ENCODE data around the gene RUNX2.
"Not testable (repeated sequence)": the region's sequence is repeated elsewhere in the genome, so short reads cannot be mapped to it uniquely, and the experiment has no call there.

The RUNX2 gene

GRCh38 chr6:45462190-45463134, 134.3 kb downstream of the RUNX2 start:
- no peak overlapping the region for H3K27ac ChIP-seq (ENCODE audit: low read depth, low read length)
- H3K36me3 ChIP-seq (ENCODE audit: insufficient read depth, low read length), result no peaks in the 10 kb centered on the region
- H3K9ac ChIP-seq (ENCODE audit: low read depth, low read length), result no peak overlapping the region
- no peaks in the 10 kb centered on the region for H3K4me1 ChIP-seq (ENCODE audit: insufficient read depth, low read length)
- H3K27me3 ChIP-seq (ENCODE audit: insufficient read depth, low read length), result no peaks in the 10 kb centered on the region
- 94% methylated on average over 7 of the region's 7 CpGs for WGBS
- no peak overlapping the region for H3K4me3 ChIP-seq (ENCODE audit: low read length)
- H3K9me3 ChIP-seq (ENCODE audit: insufficient read depth, low read depth, low read length), result no peaks in the 10 kb centered on the region

- Histone ChIP-seq H3K4me3 (ENCODE audit: low read length) (no peak overlapping the region), H3K9me3 (ENCODE audit: insufficient read depth, low read depth, low read length) (no peaks in the 10 kb centered on the region), H3K27me3 (ENCODE audit: insufficient read depth, low read length) (no peaks in the 10 kb centered on the region), H3K36me3 (ENCODE audit: insufficient read depth, low read length) (no peaks in the 10 kb centered on the region), H3K4me1 (ENCODE audit: insufficient read depth, low read length) (no peaks in the 10 kb centered on the region), H3K9ac (ENCODE audit: low read depth, low read length) (no peak overlapping the region), H3K27ac (ENCODE audit: low read depth, low read length) (no peak overlapping the region)
Observed at GRCh38 chr6:45464685-45465084, 136.6 kb downstream of the RUNX2 start.

DNA sequence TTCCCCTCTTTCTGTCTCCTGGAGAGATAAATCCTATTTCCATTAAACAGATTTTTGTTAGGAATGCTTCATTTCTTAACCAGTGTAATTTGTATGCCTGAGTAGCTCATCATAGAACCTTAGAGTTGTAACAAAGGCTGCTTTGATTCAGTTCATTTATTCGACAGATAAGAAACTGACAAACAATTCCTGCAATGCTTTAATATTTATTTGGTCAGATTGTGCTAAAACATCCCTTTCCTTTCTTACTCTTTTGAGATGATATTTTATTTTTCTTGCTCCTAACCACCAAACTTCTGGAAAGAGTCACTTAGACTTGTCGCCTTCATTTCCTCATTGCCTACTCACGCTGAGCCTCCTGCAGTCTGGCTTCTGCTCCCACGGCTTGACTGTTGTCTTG, 138.6 kb downstream of the RUNX2 start:
- Histone ChIP-seq H3K9ac (ENCODE audit: low read depth, low read length) (no peak overlapping the region), H3K4me3 (ENCODE audit: low read length) (no peak overlapping the region), H3K27ac (ENCODE audit: low read depth, low read length) (no peak overlapping the region), H3K36me3 (ENCODE audit: insufficient read depth, low read length) (no peaks in the 10 kb centered on the region), H3K9me3 (ENCODE audit: insufficient read depth, low read depth, low read length) (no peaks in the 10 kb centered on the region), H3K27me3 (ENCODE audit: insufficient read depth, low read length) (no peaks in the 10 kb centered on the region), H3K4me1 (ENCODE audit: insufficient read depth, low read length) (no peaks in the 10 kb centered on the region)
- 95% methylated on average over 4 of the region's 4 CpGs for whole genome bisulfite sequencing

GRCh38 chr6:45467417-45467816, 139.3 kb downstream of the RUNX2 start:
- not testable (repeated sequence) for H3K4me1 ChIP-seq (ENCODE audit: insufficient read depth, low read length); H3K9ac ChIP-seq (ENCODE audit: low read depth, low read length); H3K36me3 ChIP-seq (ENCODE audit: insufficient read depth, low read length); H3K9me3 ChIP-seq (ENCODE audit: insufficient read depth, low read depth, low read length); H3K27ac ChIP-seq (ENCODE audit: low read depth, low read length); H3K27me3 ChIP-seq (ENCODE audit: insufficient read depth, low read length); H3K4me3 ChIP-seq (ENCODE audit: low read length)
- 97% methylated on average over 5 of the region's 6 CpGs for WGBS

DNA sequence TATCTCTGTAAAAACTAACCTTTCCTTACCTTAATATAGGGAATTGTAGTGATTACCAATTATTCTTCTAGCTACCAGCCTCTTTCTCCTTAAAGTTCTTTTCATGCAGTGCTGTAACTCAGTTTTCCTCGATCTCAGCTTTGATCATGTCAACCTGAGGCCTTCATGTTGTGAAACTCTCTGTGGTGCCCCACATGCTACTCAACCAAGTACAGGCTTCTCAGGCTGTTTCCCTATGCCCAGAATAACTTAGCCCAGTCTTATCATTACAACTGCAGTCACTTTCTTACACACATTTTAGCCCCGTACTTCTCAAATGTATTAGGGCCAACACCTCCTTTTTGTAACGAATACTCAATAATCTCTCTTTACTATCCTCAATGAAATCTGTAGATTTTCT, 139.7 kb downstream of the RUNX2 start:
- Histone ChIP-seq H3K4me1 (ENCODE audit: insufficient read depth, low read length) (no peaks in the 10 kb centered on the region), H3K36me3 (ENCODE audit: insufficient read depth, low read length) (no peaks in the 10 kb centered on the region), H3K9me3 (ENCODE audit: insufficient read depth, low read depth, low read length) (no peaks in the 10 kb centered on the region), H3K27ac (ENCODE audit: low read depth, low read length) (no peak overlapping the region), H3K27me3 (ENCODE audit: insufficient read depth, low read length) (no peaks in the 10 kb centered on the region), H3K9ac (ENCODE audit: low read depth, low read length) (no peak overlapping the region), H3K4me3 (ENCODE audit: low read length) (no peak overlapping the region)
- WGBS, result 94% methylated on average over 3 of the region's 3 CpGs

DNA sequence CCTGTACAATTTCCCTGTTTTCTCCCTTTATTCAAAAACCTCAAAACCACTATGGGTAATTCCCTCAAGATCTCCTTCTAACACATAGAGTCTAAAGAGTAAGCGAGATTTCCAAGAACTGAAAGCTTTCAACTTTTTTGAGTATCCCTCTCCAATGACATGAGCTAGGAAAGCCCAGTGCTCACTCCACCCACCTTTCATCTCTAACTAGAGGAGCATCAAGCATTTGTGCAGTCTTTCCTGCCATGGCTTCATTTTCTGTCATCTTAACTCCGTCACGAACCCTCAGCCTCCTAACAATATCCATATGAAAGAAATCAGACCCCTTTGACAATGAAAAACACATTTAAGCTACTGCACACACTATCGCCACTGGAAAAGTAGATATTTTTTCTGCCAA, 141.5 kb downstream of the RUNX2 start:
- no peaks in the 10 kb centered on the region for H3K27me3 ChIP-seq (ENCODE audit: insufficient read depth, low read length)
- H3K4me3 ChIP-seq (ENCODE audit: low read length), result no peak overlapping the region
- WGBS, result 96% methylated on average over 4 of the region's 4 CpGs
- 0 out of 2 replicates have a peak, but pooled peaks cover 4% of the 10 kb centered on the region for H3K4me1 ChIP-seq (ENCODE audit: insufficient read depth, low read length)
- no peak overlapping the region for H3K9ac ChIP-seq (ENCODE audit: low read depth, low read length)
- H3K27ac ChIP-seq (ENCODE audit: low read depth, low read length), result no peak overlapping the region
- no peaks in the 10 kb centered on the region for H3K36me3 ChIP-seq (ENCODE audit: insufficient read depth, low read length)
- no peaks in the 10 kb centered on the region for H3K9me3 ChIP-seq (ENCODE audit: insufficient read depth, low read depth, low read length)

DNA sequence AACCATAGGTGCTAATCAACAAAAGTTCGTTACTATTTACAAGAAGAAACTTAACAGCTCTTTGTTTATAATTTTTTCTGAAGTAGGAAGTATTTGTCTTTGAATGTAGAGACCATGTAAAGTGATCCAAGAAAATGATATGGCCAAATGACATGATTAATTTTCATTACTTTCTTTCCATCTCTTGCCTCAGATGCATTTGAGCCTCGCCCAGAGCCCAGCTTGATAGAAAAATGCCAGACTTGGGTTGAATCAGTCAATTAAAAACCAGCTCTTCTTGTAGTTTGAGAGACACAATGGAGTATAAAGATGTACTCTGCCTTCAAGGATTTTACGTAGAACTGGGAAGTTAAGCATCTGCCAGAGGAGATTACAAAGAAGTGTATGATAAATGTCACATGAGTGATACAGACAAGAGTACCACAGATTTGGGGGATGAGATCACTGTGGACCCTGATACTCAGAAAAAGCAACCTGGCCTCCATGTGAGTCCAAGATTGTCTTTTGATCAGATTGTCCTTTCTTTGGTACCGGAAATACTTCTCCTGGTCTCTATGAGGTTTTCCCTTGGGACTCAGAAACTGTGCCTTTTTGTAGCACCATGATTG, 142.1 kb downstream of the RUNX2 start:
- WGBS, result 95% methylated on average over 3 of the region's 4 CpGs
- H3K27ac ChIP-seq (ENCODE audit: low read depth, low read length), result no peak overlapping the region
- H3K9me3 ChIP-seq (ENCODE audit: insufficient read depth, low read depth, low read length), result no peaks in the 10 kb centered on the region
- no peak overlapping the region for H3K9ac ChIP-seq (ENCODE audit: low read depth, low read length)
- no peak overlapping the region for H3K4me3 ChIP-seq (ENCODE audit: low read length)
- H3K27me3 ChIP-seq (ENCODE audit: insufficient read depth, low read length), result no peaks in the 10 kb centered on the region
- no peaks in the 10 kb centered on the region for H3K36me3 ChIP-seq (ENCODE audit: insufficient read depth, low read length)
- 0 out of 2 replicates have a peak, but pooled peaks cover 4% of the 10 kb centered on the region for H3K4me1 ChIP-seq (ENCODE audit: insufficient read depth, low read length)

- H3K36me3 ChIP-seq (ENCODE audit: insufficient read depth, low read length), result no peaks in the 10 kb centered on the region
- H3K27ac ChIP-seq (ENCODE audit: low read depth, low read length), result no peak overlapping the region
- no peak overlapping the region for H3K4me3 ChIP-seq (ENCODE audit: low read length)
- WGBS, result 93% methylated on average over 7 of the region's 7 CpGs
- no peaks in the 10 kb centered on the region for H3K27me3 ChIP-seq (ENCODE audit: insufficient read depth, low read length)
- no peak overlapping the region for H3K9ac ChIP-seq (ENCODE audit: low read depth, low read length)
- H3K9me3 ChIP-seq (ENCODE audit: insufficient read depth, low read depth, low read length), result no peaks in the 10 kb centered on the region
- H3K4me1 ChIP-seq (ENCODE audit: insufficient read depth, low read length), result 0 out of 2 replicates have a peak, but pooled peaks cover 4% of the 10 kb centered on the region
Observed at GRCh38 chr6:45472382-45472781, 144.3 kb downstream of the RUNX2 start.

- no peak overlapping the region for H3K4me3 ChIP-seq (ENCODE audit: low read length)
- no peak overlapping the region for H3K27ac ChIP-seq (ENCODE audit: low read depth, low read length)
- H3K9ac ChIP-seq (ENCODE audit: low read depth, low read length), result no peak overlapping the region
- 88% methylated on average over 8 of the region's 13 CpGs for WGBS
- H3K27me3 ChIP-seq (ENCODE audit: insufficient read depth, low read length), result no peaks in the 10 kb centered on the region
- no peaks in the 10 kb centered on the region for H3K36me3 ChIP-seq (ENCODE audit: insufficient read depth, low read length)
- no peaks in the 10 kb centered on the region for H3K9me3 ChIP-seq (ENCODE audit: insufficient read depth, low read depth, low read length)
- 0 out of 2 replicates have a peak, but pooled peaks cover 4% of the 10 kb centered on the region for H3K4me1 ChIP-seq (ENCODE audit: insufficient read depth, low read length)
Observed at GRCh38 chr6:45473121-45473993, 145.2 kb downstream of the RUNX2 start.

GRCh38 chr6:45474376-45474775, 146.2 kb downstream of the RUNX2 start:
- Histone ChIP-seq H3K36me3 (ENCODE audit: insufficient read depth, low read length) (no peaks in the 10 kb centered on the region), H3K4me1 (ENCODE audit: insufficient read depth, low read length) (0 out of 2 replicates have a peak, but pooled peaks cover 4% of the 10 kb centered on the region), H3K27ac (ENCODE audit: low read depth, low read length) (no peak overlapping the region), H3K4me3 (ENCODE audit: low read length) (no peak overlapping the region), H3K27me3 (ENCODE audit: insufficient read depth, low read length) (no peaks in the 10 kb centered on the region), H3K9ac (ENCODE audit: low read depth, low read length) (no peak overlapping the region), H3K9me3 (ENCODE audit: insufficient read depth, low read depth, low read length) (no peaks in the 10 kb centered on the region)
- 98% methylated on average over 2 of the region's 2 CpGs for WGBS

GRCh38 chr6:45476341-45476740, 148.2 kb downstream of the RUNX2 start:
- Histone ChIP-seq H3K9ac (ENCODE audit: low read depth, low read length) (no peak overlapping the region), H3K4me1 (ENCODE audit: insufficient read depth, low read length) (0 out of 2 replicates have a peak, but pooled peaks cover 4% of the 10 kb centered on the region), H3K9me3 (ENCODE audit: insufficient read depth, low read depth, low read length) (no peaks in the 10 kb centered on the region), H3K27me3 (ENCODE audit: insufficient read depth, low read length) (no peaks in the 10 kb centered on the region), H3K36me3 (ENCODE audit: insufficient read depth, low read length) (no peaks in the 10 kb centered on the region), H3K4me3 (ENCODE audit: low read length) (no peak overlapping the region), H3K27ac (ENCODE audit: low read depth, low read length) (no peak overlapping the region)
- 95% methylated on average over 1 of the region's 2 CpGs for WGBS

Data from HUES64 (cell line).